Panc1 (cell line): ENCODE data around the gene HCFC1R1.

Source experiments
- CTCF ChIP-seq: fragments of 450-650 bp; IDR thresholded peaks from 2 replicates; pipeline ENCODE4 v1.5.1; 2017; ENCODE audit warnings: mild to moderate bottlenecking
- POLR2AphosphoS5 ChIP-seq: IDR thresholded peaks from 2 replicates; pipeline ENCODE4 v1.6.1; 2012; ENCODE audit warnings: mild to moderate bottlenecking, low read depth, low read length, moderate library complexity
- SIN3A ChIP-seq: IDR thresholded peaks from 2 replicates; pipeline ENCODE4 v1.6.1; 2012; ENCODE audit warnings: low read depth, mild to moderate bottlenecking, low read length, moderate library complexity, borderline replicate concordance; ENCODE audit not compliant: insufficient read depth
- TCF7L2 ChIP-seq: IDR thresholded peaks from 2 replicates; pipeline ENCODE4 v1.6.1; 2011; ENCODE audit warnings: mild to moderate bottlenecking, low read depth, low read length, inconsistent platforms

- TF ChIP-seq CTCF = no peak
- TF ChIP-seq POLR2AphosphoS5 = no peak
- TF ChIP-seq SIN3A = no peak
- TF ChIP-seq TCF7L2 = no peak
Measured at GRCh38 chr16:3014971-3015370, 8.8 kb downstream of the HCFC1R1 start.
